GM10266 (cell line): ENCODE results near the gene FN1.
"Not testable (repeated sequence)": the region's sequence is repeated elsewhere in the genome, so short reads cannot be mapped to it uniquely, and the experiment has no call there.

Experiments
- DNase-seq: peaks from one replicate; pipeline ENCODE4 v3.0.0; 2012; ENCODE audit errors: extremely low spot score
- TF ChIP-seq, protein P1 (sequence below): IDR thresholded peaks from 2 replicates; pipeline ENCODE4 v1.5.1; 2012; ENCODE audit warnings: mild to moderate bottlenecking, low read depth; ENCODE audit not compliant: control insufficient read depth, insufficient read depth; ENCODE audit errors: missing control alignments

FN1 gene

DNA sequence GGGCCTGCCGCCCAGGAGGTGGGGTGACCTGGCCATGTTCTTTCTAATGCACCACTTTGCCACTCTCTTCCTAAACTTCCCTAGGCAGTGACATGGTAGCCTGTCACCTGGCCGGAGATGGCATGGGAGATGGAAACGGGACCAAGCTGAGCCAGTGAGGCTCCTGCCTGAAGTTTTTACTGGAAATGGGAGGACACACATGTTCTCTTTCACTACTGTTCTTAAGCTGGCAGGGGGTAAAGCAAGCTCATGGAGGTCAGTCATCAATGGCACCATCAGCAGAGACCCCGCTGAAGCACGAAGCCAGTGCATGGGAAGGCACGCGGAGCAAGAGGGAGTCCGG, 73.3 kb downstream of the FN1 start:
- no peak for DNase-seq
- TF ChIP-seq, protein P1, sequence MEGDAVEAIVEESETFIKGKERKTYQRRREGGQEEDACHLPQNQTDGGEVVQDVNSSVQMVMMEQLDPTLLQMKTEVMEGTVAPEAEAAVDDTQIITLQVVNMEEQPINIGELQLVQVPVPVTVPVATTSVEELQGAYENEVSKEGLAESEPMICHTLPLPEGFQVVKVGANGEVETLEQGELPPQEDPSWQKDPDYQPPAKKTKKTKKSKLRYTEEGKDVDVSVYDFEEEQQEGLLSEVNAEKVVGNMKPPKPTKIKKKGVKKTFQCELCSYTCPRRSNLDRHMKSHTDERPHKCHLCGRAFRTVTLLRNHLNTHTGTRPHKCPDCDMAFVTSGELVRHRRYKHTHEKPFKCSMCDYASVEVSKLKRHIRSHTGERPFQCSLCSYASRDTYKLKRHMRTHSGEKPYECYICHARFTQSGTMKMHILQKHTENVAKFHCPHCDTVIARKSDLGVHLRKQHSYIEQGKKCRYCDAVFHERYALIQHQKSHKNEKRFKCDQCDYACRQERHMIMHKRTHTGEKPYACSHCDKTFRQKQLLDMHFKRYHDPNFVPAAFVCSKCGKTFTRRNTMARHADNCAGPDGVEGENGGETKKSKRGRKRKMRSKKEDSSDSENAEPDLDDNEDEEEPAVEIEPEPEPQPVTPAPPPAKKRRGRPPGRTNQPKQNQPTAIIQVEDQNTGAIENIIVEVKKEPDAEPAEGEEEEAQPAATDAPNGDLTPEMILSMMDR: no peak

DNA sequence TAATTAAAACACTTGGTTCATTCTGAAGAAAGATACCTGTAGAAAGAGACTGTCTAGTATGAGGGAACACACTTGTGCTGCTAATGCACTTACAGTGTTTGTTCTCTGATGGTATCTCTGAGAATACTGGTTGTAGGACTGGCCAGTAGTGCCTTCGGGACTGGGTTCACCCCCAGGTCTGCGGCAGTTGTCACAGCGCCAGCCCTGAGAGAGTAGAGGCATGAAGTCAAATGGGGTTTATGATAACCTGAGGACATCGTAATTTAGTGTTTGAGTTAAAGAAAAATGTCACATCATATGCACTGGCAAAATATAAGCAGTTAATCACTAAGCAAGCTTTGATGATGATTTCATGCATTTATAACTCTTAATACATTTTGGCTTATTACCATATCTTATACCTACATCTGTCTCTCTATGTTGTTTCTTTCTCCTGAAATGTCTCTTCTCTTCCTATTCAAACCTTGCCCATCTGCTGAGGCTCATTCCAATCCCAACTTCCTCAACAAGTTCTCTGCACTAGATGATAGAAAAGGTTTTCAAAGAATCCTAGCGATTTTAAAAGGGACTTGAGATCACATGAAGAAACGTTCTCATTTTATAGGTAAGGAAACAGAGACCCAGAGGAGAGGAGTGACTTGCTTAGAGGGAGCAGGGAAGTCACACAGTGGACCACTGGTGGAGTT, 73.8 kb downstream of the FN1 start:
- TF ChIP-seq, protein P1: no peak
- DNase-seq: no peak

DNA sequence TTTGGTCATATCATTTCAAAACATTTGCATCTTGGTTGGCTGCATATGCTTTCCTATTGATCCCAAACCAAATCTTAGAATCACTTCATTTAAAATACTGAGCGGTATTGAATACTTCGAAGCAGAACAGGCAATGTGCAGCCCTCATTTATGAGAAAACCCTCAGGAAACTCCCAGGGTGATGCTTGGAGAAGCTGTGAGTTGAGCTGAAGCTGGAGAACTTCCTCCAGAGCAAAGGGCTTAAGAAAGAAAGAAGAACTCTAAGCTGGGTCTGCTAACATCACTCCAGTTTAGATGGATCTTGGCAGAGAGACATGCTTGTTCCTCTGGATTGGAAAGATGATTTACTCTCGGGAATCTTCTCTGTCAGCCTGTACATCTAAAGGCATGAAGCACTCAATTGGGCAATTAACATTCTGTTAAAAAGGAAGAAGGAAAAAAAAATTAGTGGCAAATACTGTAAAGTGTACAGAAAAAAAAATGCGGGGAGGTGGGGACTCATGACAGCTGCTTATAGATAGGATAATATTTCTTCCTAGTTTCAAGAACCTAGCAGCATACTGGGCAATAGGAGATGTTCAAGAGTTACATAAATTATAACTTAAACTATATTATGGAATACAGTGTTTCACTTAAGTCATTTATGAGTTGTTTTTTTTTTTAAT, 74.5 kb downstream of the FN1 start:
- DNase-seq: no peak

DNA sequence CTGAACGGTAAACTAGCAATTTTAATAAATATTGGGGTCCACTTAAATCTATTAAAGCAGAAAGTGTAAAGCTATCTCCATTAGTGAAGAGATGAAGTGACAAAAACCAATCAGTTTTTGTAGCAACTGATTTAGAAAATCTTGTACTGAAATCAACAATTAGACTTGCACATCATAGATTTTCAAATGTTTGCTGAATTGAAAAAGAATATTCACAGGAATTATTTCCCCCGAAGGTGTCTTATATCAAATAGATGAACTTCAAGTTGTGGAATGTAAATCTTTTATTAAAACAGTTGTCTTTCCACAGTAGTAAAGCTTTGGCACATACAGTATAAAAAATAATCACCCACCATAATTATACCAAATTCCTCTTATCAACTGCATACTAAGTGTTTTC, 75.3 kb downstream of the FN1 start:
- no peak for DNase-seq
- TF ChIP-seq, protein P1: no peak

More for the DNA sequence above, 74.5 kb downstream of the FN1 start:
- TF ChIP-seq, protein P1: no peak

DNA sequence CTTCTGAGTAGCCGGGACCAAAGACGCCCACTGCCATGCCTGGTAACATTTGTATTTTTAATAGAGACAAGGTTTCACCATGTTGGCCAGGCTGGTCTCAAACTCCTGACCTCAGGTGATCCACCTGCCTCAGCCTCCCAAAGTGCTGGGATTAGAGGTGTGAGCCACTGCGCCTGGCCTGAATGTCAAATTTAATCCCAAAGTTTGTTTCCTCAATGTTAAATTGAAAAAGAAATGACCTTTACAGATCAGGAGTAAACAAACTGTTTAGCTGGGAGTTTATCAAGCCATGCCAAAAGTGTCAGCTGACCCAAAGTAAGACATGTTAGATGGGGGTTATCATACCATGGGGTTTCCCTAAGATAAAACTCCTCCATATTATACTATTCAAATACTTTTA, 75.8 kb downstream of the FN1 start:
- DNase-seq: not testable (repeated sequence)

DNA sequence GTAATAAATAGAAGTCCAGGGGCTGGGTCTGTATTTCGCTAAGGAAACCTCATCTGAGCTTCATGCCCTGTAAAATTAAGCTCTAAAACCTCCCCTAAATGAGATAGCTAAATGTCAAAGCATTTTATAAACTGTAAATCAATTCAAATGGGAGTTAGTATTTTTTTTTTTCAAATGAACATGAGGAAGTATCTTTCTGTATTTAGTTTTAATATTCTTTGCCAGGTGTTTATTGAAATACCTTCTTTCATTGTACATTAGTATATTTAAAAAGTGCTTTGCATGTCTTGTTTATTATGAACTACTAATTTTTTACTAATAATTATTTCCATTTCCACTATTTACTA, 76.3 kb downstream of the FN1 start:
- no peak for DNase-seq
- TF ChIP-seq, protein P1: no peak

DNA sequence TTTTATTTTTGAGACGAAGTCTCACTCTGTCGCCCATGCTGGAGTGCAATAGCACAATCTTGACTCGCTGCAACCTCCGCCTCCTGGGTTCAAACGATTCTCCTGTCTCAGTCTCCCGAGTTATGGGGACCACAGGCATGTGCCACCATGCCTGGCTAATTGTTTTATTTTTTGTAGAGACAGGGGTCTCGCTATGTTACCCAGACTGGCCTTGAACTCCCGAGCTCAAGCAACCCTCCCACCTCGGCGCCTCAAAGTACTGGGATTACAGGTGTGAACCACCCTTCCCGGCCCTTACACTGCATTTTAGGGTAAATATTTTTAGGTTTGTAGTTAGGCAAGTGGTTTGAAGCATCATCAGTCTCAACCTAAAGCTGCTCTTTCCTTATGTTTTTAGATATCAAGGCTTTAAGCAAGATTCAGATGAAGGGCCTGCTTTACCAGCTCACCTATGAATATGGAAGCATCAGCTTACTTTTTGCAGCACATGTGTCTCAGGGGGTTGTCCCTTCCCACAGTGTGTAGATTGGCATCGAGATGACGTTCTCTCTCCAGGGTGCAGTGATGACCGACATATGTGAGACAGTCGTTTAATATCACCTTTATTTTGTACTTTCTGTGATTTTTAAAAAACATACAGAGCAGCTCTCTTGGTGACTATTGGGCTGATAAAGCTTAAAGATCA, 76.8 kb downstream of the FN1 start:
- DNase-seq: no peak
- TF ChIP-seq, protein P1: no peak

DNA sequence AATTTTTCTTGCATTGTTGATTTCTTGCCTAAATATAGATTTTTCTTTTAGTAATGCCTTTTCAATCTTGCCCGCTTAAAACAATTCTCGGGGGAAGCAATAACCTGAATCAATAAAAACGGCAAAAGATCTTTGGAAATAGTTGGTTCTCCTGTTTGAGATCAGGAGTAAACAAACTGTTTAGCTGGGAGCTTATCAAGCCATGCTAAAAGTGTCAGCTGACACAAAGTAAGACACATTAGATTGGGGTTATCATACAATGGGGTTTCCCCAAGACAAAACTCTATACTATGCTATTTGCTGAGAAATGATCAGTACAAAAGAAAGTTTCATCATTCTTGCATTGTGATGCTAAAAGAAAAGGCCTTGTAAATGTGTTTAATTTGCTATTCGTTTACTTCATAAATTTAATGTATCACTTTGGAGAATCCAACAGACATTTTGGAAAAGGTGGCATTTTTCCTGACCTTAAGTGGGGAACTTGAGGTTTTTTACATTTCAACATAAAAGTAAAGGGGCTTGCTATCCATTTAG, 77.5 kb downstream of the FN1 start:
- TF ChIP-seq, protein P1: no peak
- DNase-seq: no peak
